NCI-H146 treated with DMSO at 0.1 percent for 48 hours (cell line): ENCODE data around the gene ATG9B.

Source experiments
- DNase-seq: peaks from one replicate; lab custom pipeline; 2025; ENCODE audit not compliant: unreplicated experiment; lab: John Stamatoyannopoulos, UW

The ATG9B gene

GRCh38 chr7:151024435-151025056 is at the start of gene ATG9B:
ATG9B (minus strand) TSS chr7:151024494; CDS start chr7:151024423, 71 bp downstream.
- DNase-seq: no peak

GRCh38 chr7:151073990-151074389 is 49.7 kb upstream of the ATG9B start:
- no peak for DNase-seq

- no peak for DNase-seq
Measured at GRCh38 chr7:151071032-151071866, 47.0 kb upstream of the ATG9B start.

DNA sequence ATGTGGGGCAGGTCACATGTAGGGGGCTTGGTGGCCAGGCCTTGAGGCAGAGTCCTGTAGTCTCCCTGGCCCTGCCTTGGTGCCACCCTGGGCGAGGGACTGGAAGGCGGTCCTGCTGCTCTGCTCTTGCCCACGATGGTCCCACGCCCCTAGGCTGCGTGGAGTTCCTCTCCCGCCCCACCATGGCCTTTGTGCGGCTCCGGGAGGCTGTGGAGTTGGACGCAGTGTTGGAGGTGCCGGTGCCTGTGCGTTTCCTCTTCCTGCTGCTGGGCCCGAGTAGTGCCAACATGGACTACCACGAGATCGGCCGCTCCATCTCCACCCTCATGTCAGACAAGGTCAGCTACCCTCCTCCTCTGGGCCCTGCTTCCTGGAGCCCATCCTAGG is 46.3 kb upstream of the ATG9B start:
- no peak for DNase-seq

DNA sequence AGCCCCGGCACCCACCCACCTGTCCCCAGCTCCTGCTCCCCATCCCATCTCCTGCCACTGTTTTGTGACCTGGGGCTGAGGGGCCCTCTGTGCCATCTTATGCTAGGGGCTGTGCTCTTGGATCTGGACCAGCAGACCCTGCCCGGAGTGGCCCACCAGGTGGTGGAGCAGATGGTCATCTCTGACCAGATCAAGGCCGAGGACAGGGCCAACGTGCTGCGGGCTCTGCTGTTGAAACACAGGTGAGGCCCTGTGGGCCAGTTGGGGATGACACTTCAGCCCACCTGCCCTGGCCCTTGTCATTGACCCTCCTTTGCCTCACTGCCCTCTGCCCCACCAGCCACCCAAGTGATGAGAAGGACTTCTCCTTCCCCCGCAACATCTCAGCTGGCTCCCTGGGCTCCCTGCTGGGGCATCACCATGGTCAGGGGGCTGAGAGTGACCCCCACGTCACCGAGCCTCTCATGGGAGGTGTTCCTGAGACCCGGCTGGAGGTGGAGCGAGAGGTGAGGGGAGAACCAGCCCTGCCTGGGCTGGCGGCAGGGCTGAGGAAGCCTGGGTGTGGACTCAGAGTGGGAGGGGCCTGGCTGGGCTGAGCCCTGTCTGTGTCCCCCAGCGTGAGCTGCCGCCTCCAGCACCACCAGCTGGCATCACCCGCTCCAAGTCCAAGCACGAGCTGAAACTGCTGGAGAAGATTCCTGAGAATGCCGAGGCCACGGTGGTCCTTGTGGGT is 45.7 kb upstream of the ATG9B start:
- no peak for DNase-seq

DNA sequence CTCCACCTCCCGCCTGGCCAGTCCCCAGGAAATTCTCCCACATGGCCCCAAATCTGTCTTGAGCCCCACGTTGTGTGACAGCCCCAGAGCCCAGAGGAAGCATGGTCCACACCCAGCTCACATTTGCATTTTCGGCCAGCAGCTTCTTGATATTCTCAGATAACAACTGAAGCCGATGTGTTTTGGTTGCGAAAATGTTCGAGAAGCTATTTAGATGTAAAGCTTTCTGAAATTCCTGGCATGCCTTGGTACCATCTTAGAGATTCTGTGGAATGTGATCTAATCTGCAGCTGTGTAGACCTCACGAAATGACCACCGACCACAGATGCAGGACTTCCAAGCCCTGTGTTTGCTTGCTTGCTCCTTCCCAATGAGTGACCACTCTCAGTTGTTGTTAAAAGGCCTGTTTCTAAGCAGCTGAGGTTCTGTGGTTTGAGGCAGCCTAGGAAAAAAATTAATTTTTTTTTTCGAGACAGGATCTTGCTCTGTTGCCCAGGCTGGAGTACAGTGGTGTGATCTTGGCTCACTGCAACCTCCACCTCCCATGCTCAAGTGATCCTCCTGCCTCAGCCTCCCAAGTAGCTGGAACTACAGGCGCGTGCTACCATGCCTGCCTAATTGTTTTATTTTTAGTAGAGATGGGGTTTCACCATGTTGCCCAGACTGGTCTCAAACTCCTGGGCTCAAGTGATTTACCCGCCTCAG is 43.9 kb upstream of the ATG9B start:
- no peak for DNase-seq

- DNase-seq: no peak
Measured at GRCh38 chr7:151066273-151066974, 42.1 kb upstream of the ATG9B start.

DNA sequence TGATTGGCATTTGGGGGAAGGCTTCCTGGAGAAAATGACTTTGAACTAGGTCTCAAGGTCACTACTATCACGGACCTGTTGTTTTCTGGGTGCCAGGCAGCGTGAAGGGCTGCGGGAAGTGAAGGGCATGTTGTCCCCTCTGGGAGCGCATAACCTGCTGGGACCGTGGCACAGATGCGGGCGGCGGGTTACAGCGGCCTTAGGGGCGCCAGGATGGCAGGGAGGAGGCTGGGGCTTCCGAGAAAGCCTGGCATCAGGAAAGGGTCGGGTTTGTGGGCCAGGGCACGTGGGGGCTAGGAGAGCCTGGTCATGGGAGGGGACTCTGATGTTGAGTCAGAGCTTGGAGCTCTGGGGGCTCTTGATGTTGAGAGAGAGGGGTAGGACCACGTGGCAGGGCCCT is 41.2 kb upstream of the ATG9B start:
- no peak for DNase-seq

DNA sequence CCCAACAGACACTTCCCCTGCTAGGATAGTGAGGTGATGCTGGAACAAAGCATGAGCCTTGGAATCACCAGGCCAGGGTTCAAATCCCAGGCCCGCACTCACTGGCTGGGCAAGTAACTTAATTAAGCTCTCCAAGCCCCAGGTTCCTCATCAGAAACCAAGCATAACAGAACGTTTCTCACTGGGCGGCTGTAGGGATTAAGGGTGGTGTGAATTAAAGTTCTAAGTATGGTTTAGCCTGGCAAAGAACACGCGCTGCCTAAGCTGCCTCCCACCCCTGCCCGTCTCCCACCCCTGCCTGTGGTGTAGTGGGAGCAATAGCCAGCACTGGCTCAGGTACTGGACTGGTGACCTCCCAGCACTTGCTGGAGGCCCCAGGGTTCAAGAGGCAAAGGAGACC is 40.7 kb upstream of the ATG9B start:
- no peak for DNase-seq

GRCh38 chr7:151064454-151064853 is 40.2 kb upstream of the ATG9B start:
- no peak for DNase-seq

- DNase-seq: no peak
Measured at GRCh38 chr7:151063212-151063561, 38.9 kb upstream of the ATG9B start.

DNA sequence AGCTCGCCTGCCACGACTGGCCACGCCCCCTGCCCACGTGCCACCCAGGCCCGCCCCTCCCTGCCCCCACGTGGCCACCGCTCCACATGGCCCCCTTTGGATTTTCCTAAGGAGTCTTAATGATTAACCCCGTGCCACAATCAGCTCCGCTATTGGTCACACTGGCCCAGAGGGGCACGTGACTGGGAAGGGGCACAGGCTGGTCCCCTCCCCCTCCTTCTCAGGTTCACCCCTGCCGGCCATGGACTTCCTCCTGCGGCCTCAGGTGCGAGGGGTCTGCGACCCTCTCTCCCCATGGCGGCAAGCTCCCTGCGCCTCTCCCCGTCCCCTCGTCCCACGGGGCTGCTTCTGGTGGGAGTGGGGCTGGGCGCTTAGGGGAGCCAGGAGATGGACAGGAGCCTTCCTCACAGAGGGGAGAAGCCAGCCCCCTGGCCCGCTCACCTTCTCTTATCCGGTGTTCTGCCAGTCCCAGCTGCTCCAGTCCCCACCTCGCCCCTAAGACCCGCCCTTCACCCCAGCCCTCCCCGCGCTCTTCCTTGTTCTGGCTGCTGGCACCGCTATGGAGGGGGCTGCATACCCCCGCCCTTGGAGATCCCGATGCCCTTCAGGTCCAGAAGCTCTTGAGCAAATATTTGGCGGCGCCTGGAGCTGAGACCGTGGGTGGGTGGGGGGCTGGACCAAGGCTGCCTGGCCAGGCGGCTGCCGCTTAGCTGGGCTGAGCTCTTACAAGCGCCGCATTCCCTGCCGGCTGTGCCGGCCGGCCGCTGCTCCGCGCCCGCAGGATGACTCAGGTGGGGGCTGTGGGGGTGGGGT is 38.3 kb upstream of the ATG9B start:
- no peak for DNase-seq

DNA sequence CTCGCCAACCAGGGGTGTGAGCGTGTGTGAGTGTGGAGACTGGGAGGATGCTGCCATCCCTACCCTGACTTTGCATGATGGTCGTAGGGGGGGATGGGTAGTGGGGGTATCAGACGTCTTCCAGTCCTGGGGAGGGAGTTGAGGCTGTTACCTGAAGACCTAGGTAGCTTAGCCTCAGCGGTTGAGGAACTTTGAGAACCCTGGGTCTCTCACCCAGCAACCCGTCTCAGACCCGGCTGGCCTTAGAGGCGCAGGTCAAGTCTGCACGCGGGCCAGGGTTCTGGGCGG is 37.8 kb upstream of the ATG9B start:
- no peak for DNase-seq

DNA sequence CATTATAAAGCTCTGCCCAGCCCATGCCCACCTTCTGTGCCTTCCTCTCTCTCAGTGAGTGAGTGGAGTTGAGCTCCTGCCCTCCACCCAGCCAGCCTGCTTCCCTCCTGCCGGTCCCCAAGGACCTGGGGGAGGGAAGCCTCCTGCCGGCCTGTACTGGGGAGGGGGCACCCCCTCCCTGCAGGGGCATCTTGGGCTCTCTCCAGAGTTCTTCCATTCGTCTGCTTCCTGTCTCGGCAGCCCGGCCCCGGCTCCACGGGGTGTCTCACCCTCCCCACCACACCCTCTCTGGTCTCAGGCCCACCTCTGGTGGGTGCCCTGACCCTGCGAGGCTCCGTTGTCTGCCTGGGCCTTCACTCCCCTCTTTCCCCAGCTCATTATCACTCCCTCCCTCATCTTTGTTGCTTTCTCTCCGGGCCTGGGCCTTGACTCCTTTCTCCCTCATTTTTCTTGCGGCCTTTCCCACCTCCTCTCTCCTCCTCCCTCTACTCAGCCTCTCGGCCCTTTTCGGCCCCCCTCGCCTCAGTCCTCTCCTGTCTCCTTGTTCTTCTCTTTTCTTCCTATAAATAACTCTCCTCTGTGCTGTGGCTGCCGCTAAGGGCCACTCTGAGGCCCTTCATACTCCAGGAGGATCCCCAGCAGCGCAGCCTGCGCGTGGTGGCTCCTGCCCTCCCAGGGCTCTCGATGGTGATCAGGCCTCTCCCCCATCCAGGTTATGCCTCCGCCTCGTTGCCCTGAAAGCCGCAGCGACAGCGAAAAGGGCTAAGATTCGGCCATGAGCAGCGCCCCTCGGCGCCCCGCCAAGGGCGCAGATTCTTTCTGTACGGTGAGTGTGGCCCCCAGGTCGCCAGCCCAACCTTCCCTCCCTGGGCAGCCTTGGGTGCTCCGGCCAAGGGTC is 37.2 kb upstream of the ATG9B start:
- no peak for DNase-seq

GRCh38 chr7:151060416-151061212 is 36.3 kb upstream of the ATG9B start:
- no peak for DNase-seq

DNA sequence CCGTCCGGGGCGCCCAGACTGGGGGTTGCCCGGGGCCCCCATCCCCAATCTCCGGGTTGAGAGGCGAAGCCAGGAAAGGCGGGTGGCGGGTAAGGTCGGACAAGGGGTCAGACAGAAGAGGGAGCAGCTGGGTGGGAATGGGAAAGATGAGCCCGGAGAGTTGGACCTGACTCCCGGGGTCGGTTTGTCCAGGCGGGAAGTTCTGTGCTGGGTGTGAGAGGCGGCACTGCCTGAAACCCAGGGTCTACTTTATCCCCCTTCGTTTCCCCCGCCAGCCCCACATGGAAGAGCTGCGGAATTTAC is 35.8 kb upstream of the ATG9B start:
- no peak for DNase-seq

GRCh38 chr7:151059367-151060112 is 35.2 kb upstream of the ATG9B start, which contains the start of gene SLC4A2:
SLC4A2 (plus strand) TSS chr7:151059589; CDS start chr7:151061988, 2,399 bp downstream.
- DNase-seq: peak; percentile 31
